HFF-Myc (cell line): ENCODE measurements around the gene HBE1.

Source experiments
- DNase-seq: peaks from one replicate; pipeline ENCODE4 v3.0.0-alpha.2; 2011; ENCODE audit warnings: low read depth; ENCODE audit errors: extremely low read depth
- H3K4me3 ChIP-seq: replicated peaks from 2 replicates; pipeline ENCODE4 v1.5.1; 2011; ENCODE audit warnings: low read depth, mild to moderate bottlenecking, control low read depth, low read length
- TF ChIP-seq, protein P1 (sequence below): IDR thresholded peaks from 2 replicates; pipeline ENCODE4 v1.5.1; 2012; ENCODE audit warnings: mild to moderate bottlenecking, low read depth, low read length, control low read depth; ENCODE audit errors: missing control alignments

The HBE1 gene

DNA sequence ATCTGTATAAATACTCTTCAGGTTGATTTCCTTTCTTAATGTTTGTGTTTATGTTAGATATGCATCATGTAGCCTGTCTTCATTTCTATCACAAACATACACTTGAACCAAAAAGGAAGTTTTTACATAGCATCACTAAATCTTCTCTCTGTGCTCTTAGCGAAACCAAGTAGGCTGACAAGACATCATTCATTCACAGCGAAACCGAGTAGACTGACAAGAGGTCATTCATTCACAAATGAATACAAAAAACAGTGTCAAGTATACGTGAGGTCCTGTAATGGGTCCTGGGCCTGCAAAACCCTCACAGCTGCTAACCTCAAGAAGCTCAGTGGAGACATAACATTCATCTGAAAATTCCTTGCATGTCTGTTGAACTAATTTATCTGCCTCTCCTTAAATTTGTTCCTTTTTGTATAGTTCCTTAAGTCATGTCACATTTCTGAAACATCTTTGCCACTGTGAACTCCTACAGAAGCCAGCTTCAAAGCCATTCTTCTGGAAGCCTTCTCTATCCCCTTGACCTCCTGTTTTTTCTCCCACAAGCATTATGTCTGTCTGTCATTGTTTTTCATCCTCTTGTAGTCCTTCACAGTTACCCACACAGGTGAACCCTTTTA lies 9.8 kb upstream of the HBE1 start:
- H3K4me3 ChIP-seq, result no peak overlapping the region
- DNase-seq, result no peak
- TF ChIP-seq, protein P1, sequence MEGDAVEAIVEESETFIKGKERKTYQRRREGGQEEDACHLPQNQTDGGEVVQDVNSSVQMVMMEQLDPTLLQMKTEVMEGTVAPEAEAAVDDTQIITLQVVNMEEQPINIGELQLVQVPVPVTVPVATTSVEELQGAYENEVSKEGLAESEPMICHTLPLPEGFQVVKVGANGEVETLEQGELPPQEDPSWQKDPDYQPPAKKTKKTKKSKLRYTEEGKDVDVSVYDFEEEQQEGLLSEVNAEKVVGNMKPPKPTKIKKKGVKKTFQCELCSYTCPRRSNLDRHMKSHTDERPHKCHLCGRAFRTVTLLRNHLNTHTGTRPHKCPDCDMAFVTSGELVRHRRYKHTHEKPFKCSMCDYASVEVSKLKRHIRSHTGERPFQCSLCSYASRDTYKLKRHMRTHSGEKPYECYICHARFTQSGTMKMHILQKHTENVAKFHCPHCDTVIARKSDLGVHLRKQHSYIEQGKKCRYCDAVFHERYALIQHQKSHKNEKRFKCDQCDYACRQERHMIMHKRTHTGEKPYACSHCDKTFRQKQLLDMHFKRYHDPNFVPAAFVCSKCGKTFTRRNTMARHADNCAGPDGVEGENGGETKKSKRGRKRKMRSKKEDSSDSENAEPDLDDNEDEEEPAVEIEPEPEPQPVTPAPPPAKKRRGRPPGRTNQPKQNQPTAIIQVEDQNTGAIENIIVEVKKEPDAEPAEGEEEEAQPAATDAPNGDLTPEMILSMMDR, result no peak

DNA sequence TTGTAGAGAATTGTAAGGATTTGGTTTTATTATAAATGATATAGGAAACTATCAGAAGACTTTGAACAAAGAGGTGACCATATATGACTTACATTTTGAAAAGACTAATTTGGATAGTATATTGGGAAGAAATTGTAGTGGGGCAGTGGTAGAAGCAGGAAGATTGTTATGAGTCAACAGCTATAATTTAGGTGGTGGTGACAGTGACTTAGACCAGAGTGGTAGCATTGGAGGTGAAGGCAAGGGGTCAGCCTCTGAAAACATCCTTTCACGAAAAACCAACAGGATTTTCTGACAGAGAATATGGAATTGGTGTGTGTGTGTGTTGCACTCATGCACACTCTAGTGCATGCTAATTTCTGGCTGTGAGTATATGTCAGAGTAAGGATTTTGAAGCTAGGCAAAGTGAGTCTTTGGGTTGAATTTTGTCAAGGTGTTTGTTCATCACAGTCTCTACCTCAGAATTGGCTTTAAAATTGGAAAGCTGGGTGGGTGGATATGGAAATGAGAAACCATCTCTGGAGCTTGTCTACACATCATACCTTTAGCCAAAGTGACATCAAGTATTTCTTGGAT lies 8.2 kb upstream of the HBE1 start:
- DNase-seq, result no peak
- no peak overlapping the region for H3K4me3 ChIP-seq
- TF ChIP-seq, protein P1, result no peak

DNA sequence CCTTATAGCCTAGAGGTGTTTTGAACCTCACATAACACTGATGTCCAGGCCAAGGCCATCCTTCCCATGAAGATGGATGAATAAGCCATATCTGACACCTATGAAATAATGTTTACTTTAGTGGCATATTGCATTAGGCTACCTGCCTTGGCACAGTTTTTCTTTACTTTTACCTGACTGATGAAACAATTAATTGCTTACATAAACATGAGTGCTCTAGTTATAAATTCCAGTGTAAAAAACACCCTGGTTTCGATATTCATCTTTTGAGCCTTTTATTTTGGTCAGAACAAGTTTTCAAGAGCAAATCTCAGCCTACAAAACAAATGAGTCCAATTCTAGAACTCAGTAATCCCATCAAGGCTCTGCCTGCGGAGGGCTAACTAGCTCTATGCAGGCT lies 7.0 kb upstream of the HBE1 start:
- no peak overlapping the region for H3K4me3 ChIP-seq
- TF ChIP-seq, protein P1, result no peak
- DNase-seq, result no peak

DNA sequence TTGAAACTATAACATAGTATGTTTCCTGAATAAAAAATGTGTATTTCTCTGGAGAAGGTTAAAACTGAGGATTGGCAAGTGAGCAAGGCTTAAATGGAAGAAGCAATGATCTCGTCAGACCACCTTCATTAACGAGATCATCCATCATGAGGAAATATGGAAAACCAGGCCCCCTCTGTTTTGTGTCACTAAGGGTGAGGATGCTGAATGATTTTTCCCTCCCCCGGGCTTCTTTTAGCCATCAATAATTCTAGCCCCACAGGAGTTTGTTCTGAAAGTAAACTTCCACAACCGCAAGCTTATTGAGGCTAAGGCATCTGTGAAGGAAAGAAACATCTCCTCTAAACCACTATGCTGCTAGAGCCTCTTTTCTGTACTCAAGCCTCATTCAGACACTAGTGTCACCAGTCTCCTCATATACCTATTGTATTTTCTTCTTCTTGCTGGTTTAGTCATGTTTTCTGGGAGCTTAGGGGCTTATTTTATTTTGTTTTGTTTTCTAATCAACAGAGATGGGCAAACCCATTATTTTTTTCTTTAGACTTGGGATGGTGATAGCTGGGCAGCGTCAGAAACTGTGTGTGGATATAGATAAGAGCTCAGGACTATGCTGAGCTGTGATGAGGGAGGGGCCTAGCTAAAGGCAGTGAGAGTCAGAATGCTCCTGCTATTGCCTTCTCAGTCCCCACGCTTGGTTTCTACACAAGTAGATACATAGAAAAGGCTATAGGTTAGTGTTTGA lies 5.8 kb upstream of the HBE1 start:
- DNase-seq, result no peak
- H3K4me3 ChIP-seq, result no peak overlapping the region
- TF ChIP-seq, protein P1, result no peak

DNA sequence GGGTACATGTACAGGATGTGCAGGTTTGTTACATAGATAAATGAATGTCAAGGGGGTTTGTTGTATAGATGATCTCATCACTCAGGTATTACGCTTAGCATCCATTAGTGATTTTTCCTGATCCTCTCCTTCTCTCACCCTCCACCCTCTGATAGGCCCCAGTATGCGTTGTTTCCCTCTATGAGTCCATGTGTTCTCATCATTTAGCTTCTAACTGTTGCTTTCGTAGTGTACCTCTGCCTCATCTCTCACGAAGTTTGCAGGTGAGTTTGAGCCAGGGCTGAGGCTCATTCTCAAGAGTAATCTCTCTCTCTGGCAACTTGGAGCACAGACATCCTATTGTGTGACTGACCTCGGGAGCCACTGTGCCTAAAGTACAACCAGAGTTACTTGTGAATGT lies 4.7 kb upstream of the HBE1 start:
- no peak for DNase-seq
- TF ChIP-seq, protein P1, result no peak

DNA sequence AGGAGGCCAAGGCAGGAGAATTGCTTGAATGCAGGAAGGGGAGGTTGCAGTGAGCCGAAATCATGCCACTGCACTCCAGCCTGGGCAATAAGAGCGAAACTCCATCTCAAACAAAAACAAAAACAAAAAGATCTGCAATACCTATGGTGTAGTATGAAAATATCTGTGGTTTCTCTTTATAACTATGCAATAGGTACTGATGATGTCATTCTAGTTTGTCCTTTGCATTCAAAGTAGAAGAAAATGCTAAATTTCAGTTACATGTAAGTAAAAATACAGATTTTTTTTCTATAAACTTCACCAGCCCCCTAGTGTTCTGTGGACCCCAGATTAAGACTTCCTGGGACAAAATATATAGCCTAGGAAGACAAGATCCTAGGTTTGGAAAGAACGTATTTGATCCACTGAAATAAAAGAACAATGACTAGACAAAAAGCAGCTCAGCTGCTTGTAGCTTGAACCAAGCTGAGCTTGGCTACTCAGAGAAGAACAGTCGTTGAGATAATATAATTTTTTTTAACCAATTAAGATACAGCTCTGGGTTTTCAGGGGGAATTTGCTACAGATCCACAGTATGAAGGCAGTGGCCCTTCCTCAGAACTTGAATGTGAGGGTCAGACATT lies 2.8 kb upstream of the HBE1 start:
- TF ChIP-seq, protein P1, result no peak

More for the DNA sequence above, 4.7 kb upstream of the HBE1 start:
- H3K4me3 ChIP-seq, result no peak overlapping the region

More for the DNA sequence above, 2.8 kb upstream of the HBE1 start:
- no peak for DNase-seq
- no peak overlapping the region for H3K4me3 ChIP-seq
